K562 (cell line): ENCODE data around the gene CNPY2. TPM values are rescaled to one million over a fixed set of nuclear protein-coding genes. Genes with fewer than 3 reads are reported as not detected.
A peak's percentile ranks its signal among the peaks of the same experiment; 100 is the strongest.

Experiments used
- CBFA2T2 ChIP-seq: fragments of 450-650 bp; conservative IDR thresholded peaks from 2 replicates; pipeline ENCODE4 v1.6.1; 2017; ENCODE audit warnings: mild to moderate bottlenecking
- CC2D1A ChIP-seq: fragments of 450-650 bp; IDR thresholded peaks from 2 replicates; pipeline ENCODE4 v1.6.1; 2017; ENCODE audit warnings: mild to moderate bottlenecking
- DACH1 ChIP-seq: fragments of 450-650 bp; IDR thresholded peaks from 2 replicates; pipeline ENCODE4 v1.6.1; 2018; ENCODE audit not compliant: partially characterized antibody
- GABPB1 ChIP-seq: sonication (generic); formaldehyde crosslinking; IDR thresholded peaks from 2 replicates; pipeline ENCODE4 v1.8.0; 2022; ENCODE audit warnings: mild to moderate bottlenecking, missing genetic modification reagents
- NR4A1 ChIP-seq, 2 experiments: fragments of 250-450 bp in 1 of 2; fragments of 450-650 bp in 1 of 2; sonication (Bioruptor Pico) in 1 of 2; IDR thresholded peaks; 2 replicates each; pipeline versions ENCODE4 v1.4.0 to v1.6.1; 2016 to 2020; ENCODE audit warnings: mild to moderate bottlenecking in 2 of 2, missing compliant biosample characterization in 1 of 2, missing genetic modification characterization in 1 of 2, moderate library complexity in 1 of 2
- RAD21 ChIP-seq, 2 experiments: fragments of 250-450 bp in 1 of 2; fragments of 450-650 bp in 1 of 2; sonication (Bioruptor Pico) in 1 of 2; formaldehyde crosslinking in 1 of 2; IDR thresholded peaks in 1 of 2; conservative IDR thresholded peaks in 1 of 2; 2 replicates each; pipeline versions ENCODE4 v1.4.0 to v1.8.0; 2020 to 2022; ENCODE audit warnings: mild to moderate bottlenecking in 2 of 2, moderate library complexity in 1 of 2
- SIN3B ChIP-seq: fragments of 450-650 bp; IDR thresholded peaks from 2 replicates; pipeline ENCODE4 v1.6.1; 2017; ENCODE audit warnings: low read depth, mild to moderate bottlenecking, moderate library complexity
- U2AF2 ChIP-seq: fragments of 200-400 bp; formaldehyde crosslinking; optimal IDR thresholded peaks from 2 replicates; pipeline ENCODE3; 2017; ENCODE audit warnings: low read depth, mild to moderate bottlenecking, low read length
- XRCC5 ChIP-seq: fragments of 200-400 bp; formaldehyde crosslinking; IDR thresholded peaks from 2 replicates; pipeline ENCODE4 v1.6.1; 2017; ENCODE audit warnings: low read depth, mild to moderate bottlenecking, low read length
- ZNF584 ChIP-seq: fragments of 200-800 bp; sonication (Bioruptor generic); IDR thresholded peaks from 2 replicates; pipeline ENCODE4 v1.6.1; 2016; ENCODE audit warnings: low read depth, mild to moderate bottlenecking, missing genetic modification characterization, missing compliant biosample characterization
- polyA plus RNA-seq, 8 experiments: library from polyadenylated mRNA; depleted of rRNA in 4 of 8; stranded (reverse) in 5 of 8; unstranded in 3 of 8; fragments of >200 nt; fragmentation: Nextera tagmentation in 2 of 8; fragmentation: Illumina TruSeq in 1 of 8; extraction: Ambion mirVana in 2 of 8; extraction: Trizol in 1 of 8; gene quantifications; 2 replicates each; pipeline versions ENCODE4 v1.2.1 to v1.2.3, GENCODE V29; 2011 to 2014; ENCODE audit warnings: inconsistent platforms in 1 of 8, missing spikeins in 1 of 8
- total RNA-seq, 7 experiments: library from RNA; depleted of rRNA in 6 of 7; stranded (reverse); fragments of >200 nt in 6 of 7; fragmentation: Illumina TruSeq in 2 of 7; extraction: Trizol in 2 of 7; gene quantifications; 2 replicates each; pipeline versions ENCODE4 v1.2.1 to v1.2.3, GENCODE V29; 2011 to 2021; ENCODE audit warnings: low replicate concordance in 1 of 7
- TF ChIP-seq, protein P1 (sequence below), 2 experiments: fragments of 450-650 bp; IDR thresholded peaks; 2 replicates each; pipeline ENCODE4 v1.6.1; 2016; ENCODE audit warnings: mild to moderate bottlenecking in 2 of 2, borderline replicate concordance in 1 of 2, low read depth in 1 of 2, moderate library complexity in 1 of 2
- TF ChIP-seq, protein P2 (sequence below): IDR thresholded peaks from 2 replicates; pipeline ENCODE4 v1.6.1; 2016; ENCODE audit warnings: missing genetic modification characterization, missing compliant biosample characterization

CNPY2 gene
- total and polyA plus RNA-seq, 9 of the 15 experiments (the other 6 are each of a cell fraction or from before 2014, with no cell fraction given) = 33.8 to 190 (median 138) TPM

DNA sequence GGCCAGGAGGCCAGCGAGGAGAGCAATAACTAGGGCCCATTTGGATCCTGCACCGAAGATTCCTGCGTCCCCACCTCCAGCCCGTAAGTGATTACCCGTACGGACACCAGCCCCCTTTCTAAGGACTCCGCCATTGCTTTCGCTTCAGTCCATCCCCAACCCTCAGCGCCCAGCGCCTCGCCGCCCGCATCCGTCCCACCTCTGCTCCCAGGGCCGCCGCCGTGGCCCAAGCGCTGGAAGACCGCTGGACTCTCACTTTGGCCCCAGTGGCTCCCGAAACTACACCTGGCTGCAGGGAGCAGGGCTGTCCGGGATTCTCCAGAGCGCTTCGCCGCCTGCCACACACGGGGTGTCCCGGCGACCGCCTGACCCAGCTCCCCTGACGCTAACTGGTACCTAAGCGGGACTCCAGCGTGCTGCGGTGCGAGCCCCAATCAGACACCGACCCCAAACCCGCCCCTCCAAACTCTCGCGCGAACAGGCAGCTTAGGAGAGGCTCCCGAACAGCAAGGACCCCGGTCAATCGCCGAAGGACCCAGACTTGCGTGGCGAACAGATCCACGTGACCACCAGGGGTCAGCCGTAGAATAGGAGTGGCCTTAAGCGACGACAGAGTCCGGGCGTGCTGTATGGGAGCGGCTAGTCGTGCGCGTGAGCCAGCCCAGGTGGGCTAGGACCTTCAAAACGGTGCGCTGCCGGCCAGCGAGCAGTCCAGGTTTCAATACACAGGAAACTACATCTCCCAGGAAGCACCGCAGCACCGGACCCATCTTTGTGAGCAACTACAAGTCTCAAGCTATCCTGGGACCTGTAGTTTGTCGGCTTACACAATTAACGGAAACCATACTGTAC, at the start of gene CNPY2 (continued):
- TF ChIP-seq, protein P1, sequence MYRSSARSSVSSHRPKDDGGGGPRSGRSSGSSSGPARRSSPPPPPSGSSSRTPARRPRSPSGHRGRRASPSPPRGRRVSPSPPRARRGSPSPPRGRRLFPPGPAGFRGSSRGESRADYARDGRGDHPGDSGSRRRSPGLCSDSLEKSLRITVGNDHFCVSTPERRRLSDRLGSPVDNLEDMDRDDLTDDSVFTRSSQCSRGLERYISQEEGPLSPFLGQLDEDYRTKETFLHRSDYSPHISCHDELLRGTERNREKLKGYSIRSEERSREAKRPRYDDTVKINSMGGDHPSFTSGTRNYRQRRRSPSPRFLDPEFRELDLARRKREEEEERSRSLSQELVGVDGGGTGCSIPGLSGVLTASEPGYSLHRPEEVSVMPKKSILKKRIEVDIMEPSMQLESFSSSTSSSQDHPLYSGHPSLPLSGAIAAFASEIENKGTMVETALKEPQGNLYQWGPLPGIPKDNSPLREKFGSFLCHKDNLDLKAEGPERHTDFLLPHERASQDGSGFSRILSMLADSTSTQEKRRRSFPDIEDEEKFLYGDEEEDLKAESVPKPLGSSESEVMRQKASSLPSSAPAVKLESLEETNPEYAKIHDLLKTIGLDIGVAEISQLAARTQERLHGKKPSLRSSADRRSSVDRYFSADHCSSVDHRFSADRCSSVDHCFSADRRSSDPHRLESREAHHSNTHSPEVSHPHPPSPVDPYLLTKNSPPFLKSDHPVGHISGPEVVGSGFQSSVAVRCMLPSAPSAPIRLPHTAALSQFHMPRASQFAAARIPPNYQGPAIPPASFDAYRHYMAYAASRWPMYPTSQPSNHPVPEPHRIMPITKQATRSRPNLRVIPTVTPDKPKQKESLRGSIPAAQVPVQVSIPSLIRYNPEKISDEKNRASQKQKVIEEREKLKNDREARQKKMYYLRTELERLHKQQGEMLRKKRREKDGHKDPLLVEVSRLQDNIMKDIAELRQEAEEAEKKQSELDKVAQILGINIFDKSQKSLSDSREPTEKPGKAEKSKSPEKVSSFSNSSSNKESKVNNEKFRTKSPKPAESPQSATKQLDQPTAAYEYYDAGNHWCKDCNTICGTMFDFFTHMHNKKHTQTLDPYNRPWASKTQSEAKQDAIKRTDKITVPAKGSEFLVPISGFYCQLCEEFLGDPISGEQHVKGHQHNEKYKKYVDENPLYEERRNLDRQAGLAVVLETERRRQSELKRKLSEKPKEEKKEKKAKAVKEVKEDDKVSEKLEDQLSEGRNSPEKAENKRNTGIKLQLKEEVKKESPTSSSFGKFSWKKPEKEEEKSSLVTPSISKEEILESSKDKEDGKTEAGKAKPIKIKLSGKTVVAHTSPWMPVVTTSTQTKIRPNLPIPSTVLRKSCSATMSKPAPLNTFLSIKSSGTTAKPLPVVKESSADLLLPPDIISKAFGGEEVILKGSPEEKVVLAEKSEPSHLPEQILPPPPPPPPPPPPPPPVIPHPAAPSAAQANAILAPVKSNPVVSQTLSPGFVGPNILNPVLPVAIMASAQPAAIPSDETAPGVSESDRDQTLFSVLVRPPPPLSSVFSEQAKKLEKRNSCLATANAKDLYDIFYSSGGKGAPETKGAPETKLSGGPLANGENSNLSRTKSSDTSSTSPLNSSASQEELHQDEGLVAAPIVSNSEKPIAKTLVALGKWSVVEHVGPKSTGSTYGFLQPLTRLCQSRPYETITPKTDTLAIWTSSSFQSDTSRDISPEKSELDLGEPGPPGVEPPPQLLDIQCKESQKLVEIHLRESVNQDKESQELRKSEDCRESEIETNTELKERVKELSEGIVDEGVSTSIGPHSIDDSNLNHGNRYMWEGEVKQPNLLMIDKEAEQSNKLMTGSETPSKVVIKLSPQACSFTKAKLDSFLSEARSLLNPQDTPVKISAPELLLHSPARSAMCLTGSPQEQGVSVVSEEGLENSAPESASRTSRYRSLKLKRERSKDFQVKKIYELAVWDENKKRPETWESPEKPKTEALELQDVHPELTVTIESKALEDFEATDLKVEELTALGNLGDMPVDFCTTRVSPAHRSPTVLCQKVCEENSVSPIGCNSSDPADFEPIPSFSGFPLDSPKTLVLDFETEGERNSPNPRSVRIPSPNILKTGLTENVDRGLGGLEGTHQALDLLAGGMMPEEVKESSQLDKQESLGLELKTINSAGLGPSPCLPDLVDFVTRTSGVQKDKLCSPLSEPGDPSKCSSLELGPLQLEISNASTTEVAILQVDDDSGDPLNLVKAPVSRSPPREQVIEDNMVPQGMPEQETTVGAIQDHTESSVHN (IDR thresholded peaks at IDR 0.05; ENCODE audit: borderline replicate concordance in 1 of 2, low read depth in 1 of 2) = no peak; a peak in 1 of 4 replicates
- TF ChIP-seq, protein P2, sequence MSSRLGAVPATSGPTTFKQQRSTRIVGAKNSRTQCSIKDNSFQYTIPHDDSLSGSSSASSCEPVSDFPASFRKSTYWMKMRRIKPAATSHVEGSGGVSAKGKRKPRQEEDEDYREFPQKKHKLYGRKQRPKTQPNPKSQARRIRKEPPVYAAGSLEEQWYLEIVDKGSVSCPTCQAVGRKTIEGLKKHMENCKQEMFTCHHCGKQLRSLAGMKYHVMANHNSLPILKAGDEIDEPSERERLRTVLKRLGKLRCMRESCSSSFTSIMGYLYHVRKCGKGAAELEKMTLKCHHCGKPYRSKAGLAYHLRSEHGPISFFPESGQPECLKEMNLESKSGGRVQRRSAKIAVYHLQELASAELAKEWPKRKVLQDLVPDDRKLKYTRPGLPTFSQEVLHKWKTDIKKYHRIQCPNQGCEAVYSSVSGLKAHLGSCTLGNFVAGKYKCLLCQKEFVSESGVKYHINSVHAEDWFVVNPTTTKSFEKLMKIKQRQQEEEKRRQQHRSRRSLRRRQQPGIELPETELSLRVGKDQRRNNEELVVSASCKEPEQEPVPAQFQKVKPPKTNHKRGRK (tag) = no peak
- TF ChIP-seq CC2D1A (0 out of 2 replicates have a peak, but pooled peaks have one; percentile 37), XRCC5 (peak; percentile 57; the same call in 1 of the 2 replicates), NR4A1 (CRISPR knock-in tag; IDR thresholded peaks at IDR 0.05) (no peak), NR4A1 (tag; IDR thresholded peaks at IDR 0.05) (no peak), RAD21 (CRISPR knock-in tag; conservative IDR thresholded peaks at IDR 0.05 in 1 of 2, IDR thresholded peaks at IDR 0.05 in 1 of 2) (peak; percentile 46 to 83), DACH1 (peak; percentile 84), GABPB1 (CRISPR knock-in tag) (peak; percentile 80), U2AF2 (no peak), CBFA2T2 (peak; percentile 57; the same call in 1 of the 2 replicates), SIN3B (no peak; the same call in 1 of the 2 replicates), ZNF584 (peak; percentile 39; the same call in 1 of the 2 replicates)
